GM03348 (cell line): ENCODE results near the gene RLN3.
A peak's percentile ranks its signal among the peaks of the same experiment; 100 is the strongest.

Experiments used
- DNase-seq: peaks from one replicate; pipeline ENCODE4 v3.0.0; 2012; ENCODE audit warnings: low spot score

RLN3 gene

GRCh38 chr19:14027856-14028450 lies at the start of gene RLN3:
RLN3 (plus strand) TSS chr19:14028148; CDS start chr19:14028205, 57 bp downstream.
- no peak for DNase-seq

GRCh38 chr19:13978351-13979243 lies 49.4 kb upstream of the RLN3 start:
- peak; percentile 57 for DNase-seq

- DNase-seq, result no peak
Measured at GRCh38 chr19:13979244-13979615, 48.7 kb upstream of the RLN3 start.

- no peak for DNase-seq
Measured at GRCh38 chr19:13979686-13980085, 48.3 kb upstream of the RLN3 start.

- DNase-seq, result no peak
Measured at GRCh38 chr19:13980340-13980739, 47.6 kb upstream of the RLN3 start.

- no peak for DNase-seq
Measured at GRCh38 chr19:13981021-13981420, 46.9 kb upstream of the RLN3 start.

- no peak for DNase-seq
Measured at GRCh38 chr19:13981467-13981866, 46.5 kb upstream of the RLN3 start.

GRCh38 chr19:13981988-13982501 lies 45.9 kb upstream of the RLN3 start:
- DNase-seq, result no peak

- DNase-seq, result no peak
Measured at GRCh38 chr19:13982773-13983172, 45.2 kb upstream of the RLN3 start.

GRCh38 chr19:13983213-13983889 lies 44.6 kb upstream of the RLN3 start:
- DNase-seq, result no peak

GRCh38 chr19:13984186-13984585 lies 43.8 kb upstream of the RLN3 start:
- no peak for DNase-seq

- no peak for DNase-seq
Measured at GRCh38 chr19:13984875-13985741, 42.8 kb upstream of the RLN3 start.

GRCh38 chr19:13985771-13986347 lies 42.1 kb upstream of the RLN3 start:
- no peak for DNase-seq

- DNase-seq, result peak; percentile 97
Measured at GRCh38 chr19:13986348-13986904, 41.5 kb upstream of the RLN3 start.

GRCh38 chr19:13987101-13987890 lies 40.7 kb upstream of the RLN3 start:
- DNase-seq, result no peak

- no peak for DNase-seq
Measured at GRCh38 chr19:13989487-13989886, 38.5 kb upstream of the RLN3 start.

GRCh38 chr19:13990085-13990484 lies 37.9 kb upstream of the RLN3 start:
- DNase-seq, result no peak

GRCh38 chr19:13992025-13992424 lies 35.9 kb upstream of the RLN3 start:
- DNase-seq, result no peak

- no peak for DNase-seq
Measured at GRCh38 chr19:13993590-13994300, 34.2 kb upstream of the RLN3 start.
